ENCODE measurements around the gene RAB35. TPM values are rescaled to one million over a fixed set of nuclear protein-coding genes. Genes with fewer than 3 reads are reported as not detected.

RAB35 gene
- total RNA-seq, 1 experiment from 2014 or later, result 57.1 TPM

DNA sequence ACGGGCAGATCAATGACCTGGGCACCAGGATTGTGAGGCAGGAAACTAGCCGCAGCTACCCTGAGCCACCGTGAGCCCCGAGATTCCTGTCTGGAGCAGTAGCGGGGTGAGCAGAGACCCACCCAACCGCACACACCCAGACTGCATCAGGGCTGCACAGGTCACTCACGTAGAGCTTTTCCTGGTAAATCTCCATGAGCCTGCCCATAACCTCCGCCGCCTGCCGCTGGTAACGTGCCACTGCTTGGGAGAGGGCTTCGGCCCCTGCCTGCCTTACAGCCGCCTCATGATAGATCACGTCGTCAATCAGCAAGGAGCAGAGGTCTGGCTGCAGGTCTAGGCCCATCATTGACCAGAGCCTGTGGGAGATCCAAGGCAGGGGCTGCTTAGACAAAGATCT lies 38.5 kb upstream of the RAB35 start:
- POLR2A ChIA-PET, result no interaction called here
- no peak overlapping the region for H3K9ac ChIP-seq (ENCODE audit: low read length)
- H4K20me1 ChIP-seq (ENCODE audit: insufficient read depth), result no peaks in the 10 kb centered on the region
- CTCF ChIA-PET, result no interaction called here
- no peaks in the 10 kb centered on the region for H3K9me3 ChIP-seq (ENCODE audit: control insufficient read depth in 1 of 2, insufficient read depth in 1 of 2, low read depth in 1 of 2, low read length in 2 of 2)
- DNase-seq (ENCODE audit: low read depth, low spot score) (no peak), ATAC-seq (no peak)
- intact Hi-C loops (cut with micrococcal nuclease), result no loop called here
- no peaks in the 10 kb centered on the region for H3K9me2 ChIP-seq (ENCODE audit: insufficient read depth)
- no peak overlapping the region for H3K4me2 ChIP-seq (ENCODE audit: low read length)
- no TSS peak for BruUV-seq (replicated peaks)
- no peak for TF ChIP-seq ZFX (IDR thresholded peaks at IDR 0.05)
- no peak overlapping the region for H2AFZ ChIP-seq (ENCODE audit: low read depth, low read length, poor library complexity, severe bottlenecking)
- no peaks in the 10 kb centered on the region for H3K4me1 ChIP-seq (ENCODE audit: control insufficient read depth in 1 of 2, insufficient read depth in 2 of 2, low read length in 2 of 2)
- H3K27ac ChIP-seq (ENCODE audit: low read depth, low read length), result no peak overlapping the region
- no peaks in the 10 kb centered on the region for H3K27me3 ChIP-seq (ENCODE audit: insufficient read depth, low read length)
- RAD21 ChIA-PET (ENCODE audit: low non-redundant PET in 1 of 2, low total read pairs in 2 of 2, uncharacterized antibody in 2 of 2, unreplicated experiment in 2 of 2), result no interaction called here
- H3K4me3 ChIP-seq (replicated peaks in 1 of 2; ENCODE audit: low read depth in 1 of 2, low read length in 2 of 2), result no peak overlapping the region
- peaks cover 12% of the 10 kb centered on the region; the same call in 1 of the 2 replicates for H3K79me2 ChIP-seq (ENCODE audit: insufficient read depth, low read length)
- H3K36me3 ChIP-seq (ENCODE audit: control insufficient read depth in 1 of 2, insufficient read depth in 2 of 2, low read length in 2 of 2), result peaks cover 70 to 88% of the 10 kb centered on the region in 2 experiments

DNA sequence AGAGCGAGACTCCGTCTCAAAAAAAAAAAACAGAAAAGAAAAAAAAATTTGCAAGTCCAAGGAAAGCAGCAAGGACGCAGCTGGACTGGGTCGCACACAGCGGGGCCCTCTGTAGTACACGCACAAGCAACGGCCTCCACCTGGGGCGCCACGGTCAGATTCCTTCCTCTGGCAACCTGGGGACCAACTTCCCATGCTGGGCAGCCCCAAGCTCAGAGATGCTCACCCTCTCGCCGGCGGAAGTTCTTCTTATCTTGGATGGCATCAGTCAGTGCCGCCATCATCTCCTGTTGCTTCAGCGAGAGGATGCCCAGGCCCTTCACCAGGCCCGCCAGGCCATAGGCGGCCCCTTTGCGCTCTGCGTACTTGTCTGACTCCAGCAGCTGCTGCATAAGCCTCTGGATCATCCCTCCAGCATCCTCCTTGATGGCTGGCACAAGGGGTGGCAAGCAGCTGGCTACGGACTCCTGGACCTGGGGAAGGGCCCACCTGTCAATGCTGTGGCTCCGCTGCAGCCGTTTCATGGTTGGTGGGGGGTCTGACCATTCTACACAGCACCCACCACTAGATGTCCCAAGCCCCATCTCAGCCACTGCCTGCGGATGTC lies 34.5 kb upstream of the RAB35 start:
- no peaks in the 10 kb centered on the region for H4K20me1 ChIP-seq (ENCODE audit: insufficient read depth)
- H3K9ac ChIP-seq (ENCODE audit: low read length), result no peak overlapping the region
- H3K27me3 ChIP-seq (ENCODE audit: insufficient read depth, low read length), result no peaks in the 10 kb centered on the region
- no peak for DNase-seq (ENCODE audit: low read depth, low spot score)
- peaks cover 8% of the 10 kb centered on the region; the same call in 1 of the 2 replicates for H3K79me2 ChIP-seq (ENCODE audit: insufficient read depth, low read length)
- BruUV-seq (replicated peaks), result no TSS peak
- no peak for TF ChIP-seq POLR2A (IDR thresholded peaks at IDR 0.05; ENCODE audit: borderline replicate concordance, extremely low read depth, insufficient read depth, insufficient read length)
- no peak for TF ChIP-seq CEBPB (IDR thresholded peaks at IDR 0.05; ENCODE audit: low read depth)
- no peak for TF ChIP-seq FOSL1 (IDR thresholded peaks at IDR 0.05; ENCODE audit: low read depth)
- TF ChIP-seq ZNF274 (IDR thresholded peaks at IDR 0.05; ENCODE audit: low read depth, low read length), result no peak
- no peak for TF ChIP-seq YY1 (IDR thresholded peaks at IDR 0.05; ENCODE audit: extremely low read depth, insufficient replicate concordance, low read depth, low read length)
- no peak for TF ChIP-seq RAD21 (IDR thresholded peaks at IDR 0.05; ENCODE audit: low read depth)
- TF ChIP-seq, protein P1, sequence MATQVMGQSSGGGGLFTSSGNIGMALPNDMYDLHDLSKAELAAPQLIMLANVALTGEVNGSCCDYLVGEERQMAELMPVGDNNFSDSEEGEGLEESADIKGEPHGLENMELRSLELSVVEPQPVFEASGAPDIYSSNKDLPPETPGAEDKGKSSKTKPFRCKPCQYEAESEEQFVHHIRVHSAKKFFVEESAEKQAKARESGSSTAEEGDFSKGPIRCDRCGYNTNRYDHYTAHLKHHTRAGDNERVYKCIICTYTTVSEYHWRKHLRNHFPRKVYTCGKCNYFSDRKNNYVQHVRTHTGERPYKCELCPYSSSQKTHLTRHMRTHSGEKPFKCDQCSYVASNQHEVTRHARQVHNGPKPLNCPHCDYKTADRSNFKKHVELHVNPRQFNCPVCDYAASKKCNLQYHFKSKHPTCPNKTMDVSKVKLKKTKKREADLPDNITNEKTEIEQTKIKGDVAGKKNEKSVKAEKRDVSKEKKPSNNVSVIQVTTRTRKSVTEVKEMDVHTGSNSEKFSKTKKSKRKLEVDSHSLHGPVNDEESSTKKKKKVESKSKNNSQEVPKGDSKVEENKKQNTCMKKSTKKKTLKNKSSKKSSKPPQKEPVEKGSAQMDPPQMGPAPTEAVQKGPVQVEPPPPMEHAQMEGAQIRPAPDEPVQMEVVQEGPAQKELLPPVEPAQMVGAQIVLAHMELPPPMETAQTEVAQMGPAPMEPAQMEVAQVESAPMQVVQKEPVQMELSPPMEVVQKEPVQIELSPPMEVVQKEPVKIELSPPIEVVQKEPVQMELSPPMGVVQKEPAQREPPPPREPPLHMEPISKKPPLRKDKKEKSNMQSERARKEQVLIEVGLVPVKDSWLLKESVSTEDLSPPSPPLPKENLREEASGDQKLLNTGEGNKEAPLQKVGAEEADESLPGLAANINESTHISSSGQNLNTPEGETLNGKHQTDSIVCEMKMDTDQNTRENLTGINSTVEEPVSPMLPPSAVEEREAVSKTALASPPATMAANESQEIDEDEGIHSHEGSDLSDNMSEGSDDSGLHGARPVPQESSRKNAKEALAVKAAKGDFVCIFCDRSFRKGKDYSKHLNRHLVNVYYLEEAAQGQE (IDR thresholded peaks at IDR 0.05; ENCODE audit: low read depth), result no peak
- no peak for TF ChIP-seq EZH2 (IDR thresholded peaks at IDR 0.05)
- TF ChIP-seq CBX3 (IDR thresholded peaks at IDR 0.05; ENCODE audit: low read depth), result no peak
- no peak for TF ChIP-seq SIN3A (IDR thresholded peaks at IDR 0.05; ENCODE audit: low read depth)
- TF ChIP-seq, protein P2, sequence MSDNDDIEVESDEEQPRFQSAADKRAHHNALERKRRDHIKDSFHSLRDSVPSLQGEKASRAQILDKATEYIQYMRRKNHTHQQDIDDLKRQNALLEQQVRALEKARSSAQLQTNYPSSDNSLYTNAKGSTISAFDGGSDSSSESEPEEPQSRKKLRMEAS (IDR thresholded peaks at IDR 0.05), result no peak
- TF ChIP-seq SP1 (IDR thresholded peaks at IDR 0.05; ENCODE audit: low read depth), result no peak
- no peak for TF ChIP-seq EGR1 (IDR thresholded peaks at IDR 0.05; ENCODE audit: low read depth)
- TF ChIP-seq EZH2phosphoT487 (IDR thresholded peaks at IDR 0.05; ENCODE audit: borderline replicate concordance), result no peak
- no peak for TF ChIP-seq POLR2AphosphoS5 (IDR thresholded peaks at IDR 0.05; ENCODE audit: low read depth, low read length)
- TF ChIP-seq ZFX (IDR thresholded peaks at IDR 0.05), result no peak
- H3K27ac ChIP-seq (ENCODE audit: low read depth, low read length), result no peak overlapping the region
- H3K36me3 ChIP-seq (ENCODE audit: control insufficient read depth in 1 of 2, insufficient read depth in 2 of 2, low read length in 2 of 2), result peaks cover 72 to 87% of the 10 kb centered on the region in 2 experiments
- POLR2A ChIA-PET, result no interaction called here
- CTCF ChIA-PET, result no interaction called here
- intact Hi-C loops (cut with micrococcal nuclease), result no loop called here
- no peaks in the 10 kb centered on the region for H3K9me3 ChIP-seq (ENCODE audit: control insufficient read depth in 1 of 2, insufficient read depth in 1 of 2, low read depth in 1 of 2, low read length in 2 of 2)
- no peak overlapping the region for H2AFZ ChIP-seq (ENCODE audit: low read depth, low read length, poor library complexity, severe bottlenecking)
- H3K4me1 ChIP-seq (ENCODE audit: control insufficient read depth in 1 of 2, insufficient read depth in 2 of 2, low read length in 2 of 2), result no peaks in the 10 kb centered on the region
- RAD21 ChIA-PET (ENCODE audit: low non-redundant PET in 1 of 2, low total read pairs in 2 of 2, uncharacterized antibody in 2 of 2, unreplicated experiment in 2 of 2), result no interaction called here
- H3K4me3 ChIP-seq (replicated peaks in 1 of 2; ENCODE audit: low read depth in 1 of 2, low read length in 2 of 2), result no peak overlapping the region
- no peak overlapping the region for H3K4me2 ChIP-seq (ENCODE audit: low read length)
- no peaks in the 10 kb centered on the region for H3K9me2 ChIP-seq (ENCODE audit: insufficient read depth)
- no peak for ATAC-seq
